ENCODE measurements around the gene ZBED4. TPM values are rescaled to one million over a fixed set of nuclear protein-coding genes. Genes with fewer than 3 reads are reported as not detected.
A peak's percentile ranks its signal among the peaks of the same experiment; 100 is the strongest.

ZBED4 gene
- total RNA-seq, 1 experiment from 2014 or later = 23.0 TPM

GRCh38 chr22:49866646-49867045, 13.0 kb downstream of the ZBED4 start:
- Histone ChIP-seq H2BK15ac (ENCODE audit: low read depth, low read length) (no peak overlapping the region), H4K91ac (ENCODE audit: insufficient read length, low read depth, low read length) (no peak overlapping the region), H3K27me3 (ENCODE audit: insufficient read depth, low read length) (no peaks in the 10 kb centered on the region), H2BK20ac (ENCODE audit: low read depth, low read length, poor library complexity, severe bottlenecking) (no peak overlapping the region), H3K9ac (ENCODE audit: extremely low read depth, insufficient read length, low read length) (no peak overlapping the region), H3K23me2 (ENCODE audit: insufficient read length, low read depth, low read length, poor library complexity, severe bottlenecking) (no peaks in the 10 kb centered on the region), H3K14ac (ENCODE audit: insufficient read depth, low read length) (no peak overlapping the region), H3K79me1 (ENCODE audit: insufficient read depth, low read depth, low read length, poor library complexity, severe bottlenecking) (peaks cover 12% of the 10 kb centered on the region), H2BK12ac (ENCODE audit: insufficient read length, low read depth, low read length) (no peak overlapping the region), H2BK120ac (ENCODE audit: low read depth, low read length, poor library complexity, severe bottlenecking) (no peak overlapping the region), H3K4me2 (ENCODE audit: insufficient read depth, insufficient read length, low read length) (no peak overlapping the region), H2AK5ac (ENCODE audit: insufficient read length, low read length) (no peak overlapping the region), H3K18ac (ENCODE audit: insufficient read length, low read depth, low read length) (no peak overlapping the region), H4K20me1 (ENCODE audit: control insufficient read depth, insufficient read depth, insufficient read length) (no peaks in the 10 kb centered on the region), H2AFZ (ENCODE audit: low read length) (no peak overlapping the region), H2BK5ac (ENCODE audit: insufficient read length, low read length) (no peak overlapping the region), H3K56ac (ENCODE audit: insufficient read length, low read depth, low read length) (no peak overlapping the region), H3K4me1 (ENCODE audit: insufficient read depth, low read length) (no peaks in the 10 kb centered on the region), H3K9me3 (ENCODE audit: control insufficient read depth, low read depth, low read length) (peaks cover 4% of the 10 kb centered on the region), H3K79me2 (ENCODE audit: insufficient read depth, low read length) (peaks cover 29% of the 10 kb centered on the region; the same call in 1 of the 2 replicates), H4K8ac (replicated peaks; ENCODE audit: insufficient read length, low read depth, low read length) (no peak overlapping the region), H4K5ac (ENCODE audit: insufficient read length, low read depth, low read length) (no peak overlapping the region), H3K23ac (ENCODE audit: insufficient read length, low read depth, low read length) (no peak overlapping the region), H3K27ac (ENCODE audit: insufficient read length, low read depth, low read length) (no peak overlapping the region), H3K4ac (ENCODE audit: low read depth, low read length) (no peak overlapping the region), H3T11ph (ENCODE audit: low read length) (no peak overlapping the region)
- Mint-ChIP-seq H3K4me3 (no peak overlapping the region), H3K27ac (peak overlapping the region in 1 of 3 experiments; percentile 60; a peak in 1 of 7 replicates), H3K36me3 (ENCODE audit: insufficient read depth in 1 of 3, low read depth in 3 of 3) (peaks cover 48 to 52% (median 52%) of the 10 kb centered on the region in 3 experiments), H3K27me3 (ENCODE audit: low read depth) (no peaks in the 10 kb centered on the region), H3K4me1 (peaks cover 11 to 13% of the 10 kb centered on the region in 2 experiments), H3K9me3 (peaks cover 45 to 51% of the 10 kb centered on the region in 2 experiments)
- no peak for DNase-seq
- TF ChIP-seq, protein P1, sequence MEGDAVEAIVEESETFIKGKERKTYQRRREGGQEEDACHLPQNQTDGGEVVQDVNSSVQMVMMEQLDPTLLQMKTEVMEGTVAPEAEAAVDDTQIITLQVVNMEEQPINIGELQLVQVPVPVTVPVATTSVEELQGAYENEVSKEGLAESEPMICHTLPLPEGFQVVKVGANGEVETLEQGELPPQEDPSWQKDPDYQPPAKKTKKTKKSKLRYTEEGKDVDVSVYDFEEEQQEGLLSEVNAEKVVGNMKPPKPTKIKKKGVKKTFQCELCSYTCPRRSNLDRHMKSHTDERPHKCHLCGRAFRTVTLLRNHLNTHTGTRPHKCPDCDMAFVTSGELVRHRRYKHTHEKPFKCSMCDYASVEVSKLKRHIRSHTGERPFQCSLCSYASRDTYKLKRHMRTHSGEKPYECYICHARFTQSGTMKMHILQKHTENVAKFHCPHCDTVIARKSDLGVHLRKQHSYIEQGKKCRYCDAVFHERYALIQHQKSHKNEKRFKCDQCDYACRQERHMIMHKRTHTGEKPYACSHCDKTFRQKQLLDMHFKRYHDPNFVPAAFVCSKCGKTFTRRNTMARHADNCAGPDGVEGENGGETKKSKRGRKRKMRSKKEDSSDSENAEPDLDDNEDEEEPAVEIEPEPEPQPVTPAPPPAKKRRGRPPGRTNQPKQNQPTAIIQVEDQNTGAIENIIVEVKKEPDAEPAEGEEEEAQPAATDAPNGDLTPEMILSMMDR (conservative IDR thresholded peaks at IDR 0.05) = no peak
- WGBS (ENCODE audit: extremely low coverage, insufficient read length, low lambda C conversion rate) = no CpG with 5 or more reads among the region's 8 CpGs

Measured in H9 (cell line).